Keratinocyte (primary cell): Measurements from ENCODE around the gene DSEL. TPM values are rescaled to one million over a fixed set of nuclear protein-coding genes. Genes with fewer than 3 reads are reported as not detected.
A peak's percentile ranks its signal among the peaks of the same experiment; 100 is the strongest.

Experiments used
- DNase-seq: peaks from one replicate; pipeline ENCODE4 v3.0.0-alpha.2; 2011; ENCODE audit warnings: low read depth, missing footprints, low spot score
- FAIRE-seq: peaks from 2 replicates; lab custom pipeline; 2011; peaks lifted over from hg19 to GRCh38; lab: Jason Lieb, UNC
- H2AFZ ChIP-seq: 2 replicates; pipeline ENCODE4 v1.6.0; 2012; ENCODE audit warnings: low read length, control low read depth, inconsistent platforms; ENCODE audit not compliant: control insufficient read depth
- H3K27ac ChIP-seq: 2 replicates; pipeline ENCODE4 v1.5.1; 2011; ENCODE audit warnings: low read length; ENCODE audit not compliant: control insufficient read depth, insufficient read depth
- H3K27me3 ChIP-seq: 3 replicates; pipeline ENCODE4 v1.6.0; 2011; ENCODE audit warnings: low read length; ENCODE audit not compliant: control insufficient read depth, insufficient read depth; ENCODE audit errors: extremely low read depth
- H3K36me3 ChIP-seq, 2 experiments: 2 replicates in 1 of 2; 3 replicates in 1 of 2; pipeline ENCODE4 v1.5.1; 2011; ENCODE audit warnings: low read length in 2 of 2, mild to moderate bottlenecking in 1 of 2; ENCODE audit not compliant: control insufficient read depth in 2 of 2, insufficient read depth in 2 of 2; ENCODE audit errors: extremely low read depth in 1 of 2
- H3K4me1 ChIP-seq: 3 replicates; pipeline ENCODE4 v1.5.1; 2011; ENCODE audit warnings: low read length; ENCODE audit not compliant: control insufficient read depth, insufficient read depth; ENCODE audit errors: extremely low read depth
- H3K4me2 ChIP-seq: 3 replicates; pipeline ENCODE4 v1.6.0; 2011; ENCODE audit warnings: low read depth, low read length; ENCODE audit not compliant: control insufficient read depth, insufficient read depth; ENCODE audit errors: extremely low read depth
- H3K4me3 ChIP-seq, 3 experiments: fragments of 200-600 bp in 1 of 3; sonication (generic) in 1 of 3; 2 replicates in 2 of 3; 3 replicates in 1 of 3; pipeline ENCODE4 v1.5.1; 2011 to 2016; ENCODE audit warnings: low read length in 3 of 3, mild to moderate bottlenecking in 3 of 3, control low read depth in 2 of 3, inconsistent platforms in 1 of 3, low read depth in 1 of 3, mixed read lengths in 1 of 3, mixed run types in 1 of 3, moderate library complexity in 1 of 3; ENCODE audit not compliant: control insufficient read depth in 2 of 3, insufficient read depth in 2 of 3; ENCODE audit errors: extremely low read depth in 1 of 3
- H3K79me2 ChIP-seq: 2 replicates; pipeline ENCODE4 v1.6.0; 2012; ENCODE audit warnings: low read length; ENCODE audit not compliant: control insufficient read depth, insufficient read depth
- H3K9ac ChIP-seq: 3 replicates; pipeline ENCODE4 v1.6.0; 2011; ENCODE audit warnings: low read length; ENCODE audit not compliant: control insufficient read depth, insufficient read depth; ENCODE audit errors: extremely low read depth
- H3K9me1 ChIP-seq: 3 replicates; pipeline ENCODE4 v1.6.0; 2011; ENCODE audit warnings: low read length; ENCODE audit not compliant: control insufficient read depth, insufficient read depth; ENCODE audit errors: extremely low read depth
- H3K9me3 ChIP-seq: 2 replicates; pipeline ENCODE4 v1.5.1; 2012; ENCODE audit warnings: low read depth, low read length; ENCODE audit not compliant: control insufficient read depth
- H4K20me1 ChIP-seq: 3 replicates; pipeline ENCODE4 v1.6.0; 2011; ENCODE audit warnings: low read length; ENCODE audit not compliant: control insufficient read depth, insufficient read depth; ENCODE audit errors: extremely low read depth
- EZH2 ChIP-seq: IDR thresholded peaks from one replicate; pipeline ENCODE4 v1.6.1; 2012; ENCODE audit warnings: inconsistent platforms, mild to moderate bottlenecking, low read length, moderate library complexity
- dilution Hi-C: fragments of 300-500 bp; cut with MboI; formaldehyde crosslinking; loops from one replicate; pipeline ENCODE4 v1.7.0; 2020; ENCODE audit warnings: low sequenced_read_pairs; ENCODE audit not compliant: extremely low pct_ligation_motif_present
- polyA plus RNA-seq, 5 experiments: library from polyadenylated mRNA; depleted of rRNA in 3 of 5; stranded (reverse) in 3 of 5; stranded (forward) in 1 of 5; unstranded in 1 of 5; fragments of >200 nt; gene quantifications; 1 replicate in 1 of 5; 2 replicates in 3 of 5; 3 replicates in 1 of 5; pipeline versions ENCODE4 v1.2.1 to v1.2.3, GENCODE V29; 2011 to 2012; ENCODE audit warnings: missing spikeins in 2 of 5, low read depth in 1 of 5, low replicate concordance in 1 of 5
- TF ChIP-seq, protein P1 (sequence below), 3 experiments: IDR thresholded peaks in 1 of 3; conservative IDR thresholded peaks in 1 of 3; optimal IDR thresholded peaks in 1 of 3; 2 replicates in 2 of 3; 3 replicates in 1 of 3; pipeline versions ENCODE3 to v1.5.1; 2011; ENCODE audit warnings: low read length in 3 of 3, mild to moderate bottlenecking in 3 of 3, moderate library complexity in 2 of 3, control low read depth in 1 of 3, inconsistent platforms in 1 of 3; ENCODE audit not compliant: insufficient read depth in 2 of 3; ENCODE audit errors: extremely low read depth in 1 of 3

DSEL gene
- polyA plus RNA-seq, 1 donor (not counting 4 experiments of a cell fraction or from before 2014, with no cell fraction given) = 3.4 TPM

DNA sequence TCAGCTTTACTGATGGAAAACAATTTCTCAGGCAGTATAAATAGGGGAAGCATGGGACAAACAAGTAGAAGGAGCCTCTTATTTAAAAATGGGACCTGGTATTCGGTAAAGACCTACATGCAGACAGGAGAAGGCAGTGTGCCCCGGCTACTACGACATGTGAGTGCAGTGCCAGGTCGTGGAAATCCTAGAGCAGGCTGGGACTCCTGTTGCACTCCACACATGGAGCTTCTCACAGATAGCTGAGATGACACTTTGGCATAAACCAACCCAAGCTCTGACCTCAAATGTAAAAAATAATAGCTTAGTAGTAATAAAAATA lies 885 bp upstream of the DSEL start:
- Histone ChIP-seq H3K9me3 (no peaks in the 10 kb centered on the region), H3K27me3 (no peaks in the 10 kb centered on the region), H3K4me1 (peaks cover 6% of the 10 kb centered on the region), H3K36me3 (peaks cover 0 to 2% of the 10 kb centered on the region in 2 experiments), H3K9me1 (no peaks in the 10 kb centered on the region), H3K4me3 (peak overlapping the region; percentile 47 to 72 (median 67)), H3K4me2 (peak overlapping the region; percentile 71), H3K79me2 (no peaks in the 10 kb centered on the region), H2AFZ (peak overlapping the region; percentile 98), H4K20me1 (no peaks in the 10 kb centered on the region), H3K27ac (peak overlapping the region; percentile 53), H3K9ac (peak overlapping the region; percentile 70)
- dilution Hi-C loops = no loop called here
- no peak for TF ChIP-seq EZH2
- TF ChIP-seq, protein P1, sequence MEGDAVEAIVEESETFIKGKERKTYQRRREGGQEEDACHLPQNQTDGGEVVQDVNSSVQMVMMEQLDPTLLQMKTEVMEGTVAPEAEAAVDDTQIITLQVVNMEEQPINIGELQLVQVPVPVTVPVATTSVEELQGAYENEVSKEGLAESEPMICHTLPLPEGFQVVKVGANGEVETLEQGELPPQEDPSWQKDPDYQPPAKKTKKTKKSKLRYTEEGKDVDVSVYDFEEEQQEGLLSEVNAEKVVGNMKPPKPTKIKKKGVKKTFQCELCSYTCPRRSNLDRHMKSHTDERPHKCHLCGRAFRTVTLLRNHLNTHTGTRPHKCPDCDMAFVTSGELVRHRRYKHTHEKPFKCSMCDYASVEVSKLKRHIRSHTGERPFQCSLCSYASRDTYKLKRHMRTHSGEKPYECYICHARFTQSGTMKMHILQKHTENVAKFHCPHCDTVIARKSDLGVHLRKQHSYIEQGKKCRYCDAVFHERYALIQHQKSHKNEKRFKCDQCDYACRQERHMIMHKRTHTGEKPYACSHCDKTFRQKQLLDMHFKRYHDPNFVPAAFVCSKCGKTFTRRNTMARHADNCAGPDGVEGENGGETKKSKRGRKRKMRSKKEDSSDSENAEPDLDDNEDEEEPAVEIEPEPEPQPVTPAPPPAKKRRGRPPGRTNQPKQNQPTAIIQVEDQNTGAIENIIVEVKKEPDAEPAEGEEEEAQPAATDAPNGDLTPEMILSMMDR (optimal IDR thresholded peaks at IDR 0.05 in 1 of 3, IDR thresholded peaks at IDR 0.05 in 1 of 3, conservative IDR thresholded peaks at IDR 0.05 in 1 of 3; ENCODE audit: extremely low read depth in 1 of 3, insufficient read depth in 2 of 3, low read length in 3 of 3) = no peak
- no peak for FAIRE-seq
- DNase-seq = no peak

DNA sequence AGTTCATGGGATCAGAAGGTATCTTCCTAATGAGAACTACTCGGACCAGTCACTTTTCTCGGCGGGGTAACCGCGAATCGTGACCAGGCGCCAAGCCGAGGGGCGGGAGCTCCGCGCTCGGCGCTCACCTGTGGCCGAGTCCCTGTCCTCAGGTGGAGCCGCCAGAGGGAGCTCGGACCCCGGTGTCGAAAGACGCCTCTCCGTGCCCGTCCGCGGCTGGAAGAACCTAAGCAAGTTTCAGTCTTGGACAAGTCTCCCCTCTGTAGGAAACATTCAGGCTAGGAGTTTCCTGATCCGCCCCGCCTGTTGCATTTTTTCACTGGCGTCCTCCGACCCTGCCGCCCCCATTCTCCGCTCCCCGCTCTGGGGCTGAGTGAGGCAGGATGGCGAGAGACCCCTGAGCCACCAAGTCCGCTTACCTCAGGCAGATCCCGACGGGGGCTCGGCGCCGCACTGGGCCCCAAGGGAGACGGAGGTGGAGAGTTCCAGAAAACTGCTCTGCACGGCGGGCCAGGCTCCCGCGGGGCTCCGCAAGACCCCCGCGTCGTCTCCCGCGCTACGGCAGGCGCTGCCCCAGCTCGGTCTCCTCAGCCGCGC lies 480 bp downstream of the DSEL start:
- dilution Hi-C loops = no loop called here
- H3K27ac ChIP-seq = peak overlapping the region; percentile 71
- no peaks in the 10 kb centered on the region for H3K9me3 ChIP-seq
- no peaks in the 10 kb centered on the region for H3K9me1 ChIP-seq
- H3K4me1 ChIP-seq = peaks cover 6% of the 10 kb centered on the region
- FAIRE-seq (peak; percentile 17), DNase-seq (no peak)
- peak overlapping the region; percentile 78 to 92 (median 91) for H3K4me3 ChIP-seq
- peak overlapping the region; percentile 86 for H3K9ac ChIP-seq
- H2AFZ ChIP-seq = peak overlapping the region; percentile 90
- no peaks in the 10 kb centered on the region for H3K27me3 ChIP-seq
- H3K36me3 ChIP-seq = peaks cover 0 to 2% of the 10 kb centered on the region in 2 experiments
- TF ChIP-seq, protein P1 (optimal IDR thresholded peaks at IDR 0.05 in 1 of 3, IDR thresholded peaks at IDR 0.05 in 1 of 3, conservative IDR thresholded peaks at IDR 0.05 in 1 of 3; ENCODE audit: extremely low read depth in 1 of 3, insufficient read depth in 2 of 3, low read length in 3 of 3) = peak; percentile 77 to 88 (median 85)
- no peak for TF ChIP-seq EZH2
- no peaks in the 10 kb centered on the region for H3K79me2 ChIP-seq
- peak overlapping the region; percentile 88 for H3K4me2 ChIP-seq
- no peaks in the 10 kb centered on the region for H4K20me1 ChIP-seq
